KMS-11 (cell line): ENCODE results near the gene MYEF2.

Experiments
- H2AFZ ChIP-seq: fragments of 200-600 bp; sonication (generic); 2 replicates; pipeline ENCODE4 v1.6.1; 2016; ENCODE audit warnings: antibody characterized with exemption, mixed run types, low read depth
- H3K27ac ChIP-seq: fragments of 200-600 bp; sonication (generic); 2 replicates; pipeline ENCODE4 v1.6.1; 2016; ENCODE audit warnings: mild to moderate bottlenecking, mixed run types
- H3K27me3 ChIP-seq: fragments of 200-600 bp; sonication (generic); 2 replicates; pipeline ENCODE4 v1.6.1; 2017; ENCODE audit warnings: mild to moderate bottlenecking, low read depth, mixed run types, moderate library complexity; ENCODE audit not compliant: insufficient read depth
- H3K36me3 ChIP-seq: fragments of 200-600 bp; sonication (generic); 2 replicates; pipeline ENCODE4 v1.6.1; 2017; ENCODE audit warnings: mild to moderate bottlenecking, mixed run types; ENCODE audit not compliant: insufficient read depth
- H3K4me1 ChIP-seq: fragments of 200-600 bp; sonication (generic); 2 replicates; pipeline ENCODE4 v1.6.1; 2016; ENCODE audit warnings: mild to moderate bottlenecking, low read depth, mixed run types; ENCODE audit not compliant: poor library complexity, severe bottlenecking
- H3K4me2 ChIP-seq: fragments of 200-600 bp; sonication (generic); 2 replicates; pipeline ENCODE4 v1.7.0; 2016; ENCODE audit warnings: mild to moderate bottlenecking, mixed run types
- H3K4me3 ChIP-seq: fragments of 200-600 bp; sonication (generic); IDR thresholded peaks from 2 replicates; pipeline ENCODE4 v1.6.1; 2017; ENCODE audit warnings: low read depth, low read length, mixed read lengths; ENCODE audit not compliant: insufficient read depth
- H3K79me2 ChIP-seq: fragments of 200-600 bp; sonication (generic); 2 replicates; pipeline ENCODE4 v1.6.1; 2016; ENCODE audit warnings: low read depth, mixed run types; ENCODE audit not compliant: insufficient read depth
- H3K9ac ChIP-seq: fragments of 200-600 bp; sonication (generic); 2 replicates; pipeline ENCODE4 v1.6.1; 2016; ENCODE audit warnings: mild to moderate bottlenecking, mixed run types
- H4K20me1 ChIP-seq: fragments of 200-600 bp; sonication (generic); 2 replicates; pipeline ENCODE4 v1.6.1; 2016; ENCODE audit warnings: mild to moderate bottlenecking, mixed run types; ENCODE audit not compliant: insufficient read depth
- TF ChIP-seq, protein P1 (sequence below): fragments of 200-600 bp; sonication (generic); conservative IDR thresholded peaks from 2 replicates; pipeline ENCODE4 v1.6.1; 2017; ENCODE audit warnings: low read depth, mild to moderate bottlenecking, antibody characterized with exemption, low read length, moderate library complexity, mixed read lengths

MYEF2 gene

DNA sequence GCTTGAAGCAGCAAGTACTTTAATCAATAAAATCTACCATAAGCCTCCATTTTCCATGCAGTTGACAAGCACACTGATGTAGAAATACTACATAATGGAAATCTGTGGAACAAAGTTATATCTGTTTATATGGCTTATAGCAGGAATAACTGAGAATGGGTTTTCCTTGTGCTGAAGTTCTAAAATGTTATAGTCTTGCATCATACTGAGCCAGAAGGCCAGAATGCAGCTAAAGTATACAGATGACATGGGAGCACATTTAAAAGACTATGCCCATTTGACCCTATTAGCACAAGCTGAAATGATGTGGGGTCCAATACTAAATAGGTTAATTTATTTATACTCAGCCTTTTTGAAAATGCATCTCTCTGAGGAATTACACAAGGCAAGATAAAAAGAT is 32.2 kb downstream of the MYEF2 start:
- Histone ChIP-seq H3K27me3 (no peaks in the 10 kb centered on the region), H3K79me2 (no peaks in the 10 kb centered on the region), H2AFZ (no peak overlapping the region), H3K4me1 (peaks cover 32% of the 10 kb centered on the region), H3K27ac (no peak overlapping the region), H3K9ac (no peak overlapping the region), H3K4me3 (no peak overlapping the region), H3K36me3 (no peaks in the 10 kb centered on the region), H3K4me2 (peak overlapping the region; percentile 61; the same call in 1 of the 2 replicates), H4K20me1 (no peaks in the 10 kb centered on the region)
- TF ChIP-seq, protein P1, sequence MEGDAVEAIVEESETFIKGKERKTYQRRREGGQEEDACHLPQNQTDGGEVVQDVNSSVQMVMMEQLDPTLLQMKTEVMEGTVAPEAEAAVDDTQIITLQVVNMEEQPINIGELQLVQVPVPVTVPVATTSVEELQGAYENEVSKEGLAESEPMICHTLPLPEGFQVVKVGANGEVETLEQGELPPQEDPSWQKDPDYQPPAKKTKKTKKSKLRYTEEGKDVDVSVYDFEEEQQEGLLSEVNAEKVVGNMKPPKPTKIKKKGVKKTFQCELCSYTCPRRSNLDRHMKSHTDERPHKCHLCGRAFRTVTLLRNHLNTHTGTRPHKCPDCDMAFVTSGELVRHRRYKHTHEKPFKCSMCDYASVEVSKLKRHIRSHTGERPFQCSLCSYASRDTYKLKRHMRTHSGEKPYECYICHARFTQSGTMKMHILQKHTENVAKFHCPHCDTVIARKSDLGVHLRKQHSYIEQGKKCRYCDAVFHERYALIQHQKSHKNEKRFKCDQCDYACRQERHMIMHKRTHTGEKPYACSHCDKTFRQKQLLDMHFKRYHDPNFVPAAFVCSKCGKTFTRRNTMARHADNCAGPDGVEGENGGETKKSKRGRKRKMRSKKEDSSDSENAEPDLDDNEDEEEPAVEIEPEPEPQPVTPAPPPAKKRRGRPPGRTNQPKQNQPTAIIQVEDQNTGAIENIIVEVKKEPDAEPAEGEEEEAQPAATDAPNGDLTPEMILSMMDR, result no peak

DNA sequence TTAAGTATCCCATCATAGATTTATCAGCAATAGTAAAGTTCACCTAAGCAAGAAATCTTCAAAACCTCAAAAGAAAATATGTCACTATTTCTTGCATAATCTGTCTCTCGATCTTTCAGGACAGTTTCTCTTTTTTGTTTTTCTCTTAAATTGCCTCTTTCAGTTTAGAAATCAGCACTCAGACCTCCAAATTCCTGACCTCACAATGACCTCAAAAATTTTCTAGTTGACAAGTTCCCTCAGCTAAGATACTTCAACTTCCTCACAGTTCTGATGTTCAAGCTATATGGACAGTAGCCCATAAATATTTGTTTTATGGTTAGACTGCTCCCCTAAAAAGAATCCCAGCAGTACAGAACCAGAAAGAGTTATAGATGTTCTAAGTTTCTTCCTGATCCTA is 33.2 kb downstream of the MYEF2 start:
- Histone ChIP-seq H3K79me2 (no peaks in the 10 kb centered on the region), H3K27ac (no peak overlapping the region), H3K4me3 (no peak overlapping the region), H3K36me3 (no peaks in the 10 kb centered on the region), H2AFZ (no peak overlapping the region), H3K27me3 (no peaks in the 10 kb centered on the region), H3K9ac (no peak overlapping the region), H3K4me1 (peaks cover 32% of the 10 kb centered on the region), H4K20me1 (no peaks in the 10 kb centered on the region), H3K4me2 (peak overlapping the region; percentile 61)
- TF ChIP-seq, protein P1, result no peak

GRCh38 chr15:48143856-48144255 is 34.2 kb downstream of the MYEF2 start:
- no peaks in the 10 kb centered on the region for H3K36me3 ChIP-seq
- H3K27ac ChIP-seq, result no peak overlapping the region
- no peaks in the 10 kb centered on the region for H3K27me3 ChIP-seq
- no peak overlapping the region for H3K4me3 ChIP-seq
- no peak overlapping the region for H2AFZ ChIP-seq
- TF ChIP-seq, protein P1, result no peak
- no peaks in the 10 kb centered on the region for H3K79me2 ChIP-seq
- no peak overlapping the region for H3K9ac ChIP-seq
- H3K4me2 ChIP-seq, result peak overlapping the region; percentile 61; the same call in 1 of the 2 replicates
- H3K4me1 ChIP-seq, result peaks cover 32% of the 10 kb centered on the region
- H4K20me1 ChIP-seq, result no peaks in the 10 kb centered on the region

DNA sequence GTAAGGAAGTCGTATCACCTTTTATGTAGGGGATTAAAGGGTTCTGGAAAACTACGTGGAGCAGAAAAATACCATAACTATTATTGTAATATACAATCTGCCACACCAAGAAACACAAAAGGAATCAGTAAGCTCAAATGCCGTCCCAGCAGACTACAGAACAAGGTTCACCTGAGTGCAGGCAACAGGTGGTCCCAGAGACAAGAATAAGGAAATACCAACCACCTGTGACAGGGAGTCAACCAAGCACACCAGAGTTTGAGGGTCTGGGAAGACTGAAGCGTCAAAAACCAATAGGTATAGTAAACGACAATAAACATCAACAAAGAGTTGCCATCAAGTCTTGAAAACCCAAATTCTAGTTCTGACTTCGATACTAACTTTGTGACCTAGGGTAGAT is 45.2 kb downstream of the MYEF2 start:
- no peaks in the 10 kb centered on the region for H3K36me3 ChIP-seq
- H3K4me3 ChIP-seq, result no peak overlapping the region
- H3K4me2 ChIP-seq, result no peak overlapping the region
- no peak overlapping the region for H3K27ac ChIP-seq
- H2AFZ ChIP-seq, result no peak overlapping the region
- H3K79me2 ChIP-seq, result no peaks in the 10 kb centered on the region
- TF ChIP-seq, protein P1, result no peak
- H3K9ac ChIP-seq, result no peak overlapping the region
- H4K20me1 ChIP-seq, result no peaks in the 10 kb centered on the region
- H3K27me3 ChIP-seq, result no peaks in the 10 kb centered on the region
- no peaks in the 10 kb centered on the region for H3K4me1 ChIP-seq

DNA sequence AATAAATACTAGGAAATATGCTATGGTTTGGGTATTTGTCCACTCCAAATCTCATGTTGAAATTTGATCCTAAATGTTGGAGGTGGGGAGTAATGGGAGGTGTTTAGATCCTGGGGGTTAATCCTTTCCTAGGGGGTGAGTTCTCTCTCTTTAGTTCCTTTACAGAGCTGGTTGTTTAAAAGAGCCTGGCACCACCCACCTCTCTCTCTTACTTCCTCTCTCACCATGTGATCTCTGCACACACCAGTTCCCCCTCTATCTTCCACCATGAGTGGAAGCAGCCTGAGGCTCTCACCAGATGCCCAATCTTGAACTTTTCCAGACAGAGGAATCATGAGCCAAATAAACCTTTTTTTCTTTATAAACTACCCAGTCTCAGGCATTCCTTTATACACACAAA is 46.8 kb downstream of the MYEF2 start:
- H3K4me3 ChIP-seq, result no peak overlapping the region
- no peak overlapping the region for H3K9ac ChIP-seq
- H2AFZ ChIP-seq, result no peak overlapping the region
- H3K27ac ChIP-seq, result no peak overlapping the region
- TF ChIP-seq, protein P1, result no peak
- H3K36me3 ChIP-seq, result no peaks in the 10 kb centered on the region
- no peak overlapping the region for H3K4me2 ChIP-seq
- H3K27me3 ChIP-seq, result no peaks in the 10 kb centered on the region
- H3K4me1 ChIP-seq, result no peaks in the 10 kb centered on the region
- H3K79me2 ChIP-seq, result no peaks in the 10 kb centered on the region
- no peaks in the 10 kb centered on the region for H4K20me1 ChIP-seq
